HepG2 (cell line): Measurements from ENCODE around the gene CEP20. TPM values are rescaled to one million over a fixed set of nuclear protein-coding genes. Genes with fewer than 3 reads are reported as not detected.
A peak's percentile ranks its signal among the peaks of the same experiment; 100 is the strongest.

Experiments used
- ATM ChIP-seq: fragments of 450-650 bp; IDR thresholded peaks from 2 replicates; pipeline ENCODE4 v1.7.1; 2017; ENCODE audit warnings: mild to moderate bottlenecking, borderline replicate concordance
- CREB1 ChIP-seq, 2 experiments: fragments of 450-650 bp in 1 of 2; IDR thresholded peaks; 2 replicates each; pipeline ENCODE4 v1.6.1; 2016 to 2017; ENCODE audit warnings: control low read depth in 1 of 2, mild to moderate bottlenecking in 1 of 2, missing compliant biosample characterization in 1 of 2, missing genetic modification characterization in 1 of 2
- HDAC1 ChIP-seq: sonication (generic); formaldehyde crosslinking; IDR thresholded peaks from 2 replicates; pipeline ENCODE4 v1.5.1; 2020; ENCODE audit warnings: mild to moderate bottlenecking, missing genetic modification reagents
- IKZF1 ChIP-seq: fragments of 450-650 bp; IDR thresholded peaks from 2 replicates; pipeline ENCODE4 v1.7.1; 2016
- MIER3 ChIP-seq: IDR thresholded peaks from 2 replicates; pipeline ENCODE4 v1.6.1; 2016; ENCODE audit warnings: missing compliant biosample characterization, borderline replicate concordance
- MYC ChIP-seq: sonication (generic); formaldehyde crosslinking; IDR thresholded peaks from 2 replicates; pipeline ENCODE4 v1.9.0; 2021; ENCODE audit warnings: missing genetic modification reagents, borderline replicate concordance
- NAIF1 ChIP-seq: sonication (generic); formaldehyde crosslinking; IDR thresholded peaks from 2 replicates; pipeline ENCODE4 v1.5.0; 2020; ENCODE audit warnings: mild to moderate bottlenecking, missing genetic modification reagents, borderline replicate concordance
- NR1H2 ChIP-seq: sonication (generic); formaldehyde crosslinking; IDR thresholded peaks from 2 replicates; pipeline ENCODE4 v1.8.1; 2022; ENCODE audit warnings: low read depth, missing genetic modification reagents, borderline replicate concordance
- PHF21A ChIP-seq: sonication (generic); formaldehyde crosslinking; IDR thresholded peaks from 2 replicates; pipeline ENCODE4 v1.5.0; 2020; ENCODE audit warnings: mild to moderate bottlenecking, missing genetic modification reagents
- POLR2A ChIP-seq, 2 experiments: IDR thresholded peaks; 2 replicates each; pipeline ENCODE4 v1.6.1; 2011; ENCODE audit warnings: low read depth in 2 of 2, low read length in 2 of 2, mild to moderate bottlenecking in 1 of 2, moderate library complexity in 1 of 2; ENCODE audit not compliant: insufficient read depth in 1 of 2
- PRDM10 ChIP-seq: sonication (generic); formaldehyde crosslinking; IDR thresholded peaks from 2 replicates; pipeline ENCODE4 v1.4.0; 2020; ENCODE audit warnings: low read depth, missing genetic modification reagents
- SIX1 ChIP-seq: sonication (generic); formaldehyde crosslinking; IDR thresholded peaks from 2 replicates; pipeline ENCODE4 v1.4.0; 2020; ENCODE audit warnings: missing genetic modification reagents, borderline replicate concordance
- SMAD3 ChIP-seq: sonication (generic); formaldehyde crosslinking; IDR thresholded peaks from 2 replicates; pipeline ENCODE4 v1.4.0; 2020; ENCODE audit warnings: missing genetic modification reagents
- TAF1 ChIP-seq: sonication (generic); formaldehyde crosslinking; IDR thresholded peaks from 2 replicates; pipeline ENCODE4 v1.4.0; 2020; ENCODE audit warnings: missing genetic modification reagents
- ZBTB1 ChIP-seq: sonication (generic); formaldehyde crosslinking; IDR thresholded peaks from 2 replicates; pipeline ENCODE4 v1.4.0; 2020; ENCODE audit warnings: missing genetic modification reagents, borderline replicate concordance
- ZFP82 ChIP-seq: sonication (generic); formaldehyde crosslinking; IDR thresholded peaks from 2 replicates; pipeline ENCODE4 v1.5.1; 2020; ENCODE audit warnings: mild to moderate bottlenecking, missing genetic modification reagents, borderline replicate concordance
- ZNF101 ChIP-seq: sonication (generic); formaldehyde crosslinking; IDR thresholded peaks from 2 replicates; pipeline ENCODE4 v1.4.0; 2020; ENCODE audit warnings: mild to moderate bottlenecking, low read depth, missing genetic modification reagents, borderline replicate concordance
- ZNF331 ChIP-seq: sonication (generic); formaldehyde crosslinking; IDR thresholded peaks from 2 replicates; pipeline ENCODE4 v1.4.0; 2020; ENCODE audit warnings: missing genetic modification reagents
- ZNF558 ChIP-seq: sonication (generic); formaldehyde crosslinking; IDR thresholded peaks from 2 replicates; pipeline ENCODE4 v1.9.0; 2022; ENCODE audit warnings: mild to moderate bottlenecking, missing genetic modification reagents, borderline replicate concordance
- ZNF576 ChIP-seq: sonication (generic); formaldehyde crosslinking; IDR thresholded peaks from 2 replicates; pipeline ENCODE4 v1.4.0; 2020; ENCODE audit warnings: mild to moderate bottlenecking, missing genetic modification reagents
- polyA plus RNA-seq, 8 experiments: library from polyadenylated mRNA; depleted of rRNA in 3 of 8; stranded (reverse) in 7 of 8; unstranded in 1 of 8; fragments of >200 nt; fragmentation: Illumina TruSeq in 4 of 8; extraction: Trizol in 4 of 8; gene quantifications; 2 replicates each; pipeline versions ENCODE4 v1.2.1 to v1.2.3, GENCODE V29; 2011 to 2016; ENCODE audit warnings: low read depth in 4 of 8, missing spikeins in 1 of 8, mixed read lengths in 1 of 8; ENCODE audit not compliant: insufficient read depth in 1 of 8
- total RNA-seq, 5 experiments: library from RNA; depleted of rRNA; stranded (reverse); fragments of >200 nt; fragmentation: Illumina TruSeq; extraction: Trizol; gene quantifications; 2 replicates each; pipeline ENCODE4 v1.2.3, GENCODE V29; 2016; ENCODE audit warnings: low read depth in 1 of 5
- TF ChIP-seq, protein P1 (sequence below): sonication (generic); formaldehyde crosslinking; IDR thresholded peaks from 2 replicates; pipeline ENCODE4 v1.9.0; 2021; ENCODE audit warnings: missing genetic modification reagents, mild to moderate bottlenecking, borderline replicate concordance
- TF ChIP-seq, protein P2 (sequence below): sonication (generic); formaldehyde crosslinking; IDR thresholded peaks from 2 replicates; pipeline ENCODE4 v1.4.0; 2020; ENCODE audit warnings: missing genetic modification reagents, mild to moderate bottlenecking, borderline replicate concordance

The CEP20 gene
- total and polyA plus RNA-seq, 2 of the 13 experiments (the other 11 are each of a cell fraction or from before 2014, with no cell fraction given), result 53.0 to 54.1 TPM

GRCh38 chr16:15907863-15908478 is 19.6 kb upstream of the CEP20 start (continued):
- TF ChIP-seq ZBTB1 (CRISPR knock-in tag) (no peak), SIX1 (CRISPR knock-in tag) (no peak), PRDM10 (CRISPR knock-in tag) (peak; percentile 54; the same call in 1 of the 2 replicates), ZNF558 (no peak), NAIF1 (no peak), POLR2A (IDR thresholded peaks at IDR 0.05; ENCODE audit: insufficient read depth in 1 of 2, low read depth in 2 of 2, low read length in 2 of 2) (no peak), PHF21A (peak; percentile 16; the same call in 1 of the 2 replicates), IKZF1 (no peak), ZNF576 (CRISPR knock-in tag) (0 out of 2 replicates have a peak, but pooled peaks have one; percentile 61), SMAD3 (CRISPR knock-in tag) (no peak), TAF1 (CRISPR knock-in tag) (no peak), NR1H2 (CRISPR knock-in tag) (no peak), ZNF331 (CRISPR knock-in tag) (0 out of 2 replicates have a peak, but pooled peaks have one; percentile 7), ZFP82 (CRISPR knock-in tag) (no peak), CREB1 (IDR thresholded peaks at IDR 0.05) (peak; percentile 79), CREB1 (CRISPR knock-in tag; IDR thresholded peaks at IDR 0.05) (no peak), ATM (no peak), MYC (CRISPR knock-in tag) (no peak), HDAC1 (CRISPR knock-in tag) (0 out of 2 replicates have a peak, but pooled peaks have one; percentile 37), ZNF101 (CRISPR knock-in tag) (no peak), MIER3 (CRISPR knock-in tag) (no peak)
- TF ChIP-seq, protein P1, sequence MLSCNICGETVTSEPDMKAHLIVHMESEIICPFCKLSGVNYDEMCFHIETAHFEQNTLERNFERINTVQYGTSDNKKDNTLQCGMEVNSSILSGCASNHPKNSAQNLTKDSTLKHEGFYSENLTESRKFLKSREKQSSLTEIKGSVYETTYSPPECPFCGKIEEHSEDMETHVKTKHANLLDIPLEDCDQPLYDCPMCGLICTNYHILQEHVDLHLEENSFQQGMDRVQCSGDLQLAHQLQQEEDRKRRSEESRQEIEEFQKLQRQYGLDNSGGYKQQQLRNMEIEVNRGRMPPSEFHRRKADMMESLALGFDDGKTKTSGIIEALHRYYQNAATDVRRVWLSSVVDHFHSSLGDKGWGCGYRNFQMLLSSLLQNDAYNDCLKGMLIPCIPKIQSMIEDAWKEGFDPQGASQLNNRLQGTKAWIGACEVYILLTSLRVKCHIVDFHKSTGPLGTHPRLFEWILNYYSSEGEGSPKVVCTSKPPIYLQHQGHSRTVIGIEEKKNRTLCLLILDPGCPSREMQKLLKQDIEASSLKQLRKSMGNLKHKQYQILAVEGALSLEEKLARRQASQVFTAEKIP (CRISPR knock-in tag), result no peak
- TF ChIP-seq, protein P2, sequence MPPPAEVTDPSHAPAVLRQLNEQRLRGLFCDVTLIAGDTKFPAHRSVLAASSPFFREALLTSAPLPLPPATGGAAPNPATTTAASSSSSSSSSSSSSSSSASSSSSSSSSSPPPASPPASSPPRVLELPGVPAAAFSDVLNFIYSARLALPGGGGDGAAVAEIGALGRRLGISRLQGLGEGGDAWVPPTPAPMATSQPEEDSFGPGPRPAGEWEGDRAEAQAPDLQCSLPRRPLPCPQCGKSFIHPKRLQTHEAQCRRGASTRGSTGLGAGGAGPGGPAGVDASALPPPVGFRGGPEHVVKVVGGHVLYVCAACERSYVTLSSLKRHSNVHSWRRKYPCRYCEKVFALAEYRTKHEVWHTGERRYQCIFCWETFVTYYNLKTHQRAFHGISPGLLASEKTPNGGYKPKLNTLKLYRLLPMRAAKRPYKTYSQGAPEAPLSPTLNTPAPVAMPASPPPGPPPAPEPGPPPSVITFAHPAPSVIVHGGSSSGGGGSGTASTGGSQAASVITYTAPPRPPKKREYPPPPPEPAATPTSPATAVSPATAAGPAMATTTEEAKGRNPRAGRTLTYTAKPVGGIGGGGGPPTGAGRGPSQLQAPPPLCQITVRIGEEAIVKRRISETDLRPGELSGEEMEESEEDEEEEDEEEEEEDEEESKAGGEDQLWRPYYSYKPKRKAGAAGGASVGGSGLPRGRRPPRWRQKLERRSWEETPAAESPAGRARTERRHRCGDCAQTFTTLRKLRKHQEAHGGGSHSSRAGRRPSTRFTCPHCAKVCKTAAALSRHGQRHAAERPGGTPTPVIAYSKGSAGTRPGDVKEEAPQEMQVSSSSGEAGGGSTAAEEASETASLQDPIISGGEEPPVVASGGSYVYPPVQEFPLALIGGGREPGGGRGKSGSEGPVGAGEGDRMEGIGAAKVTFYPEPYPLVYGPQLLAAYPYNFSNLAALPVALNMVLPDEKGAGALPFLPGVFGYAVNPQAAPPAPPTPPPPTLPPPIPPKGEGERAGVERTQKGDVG (CRISPR knock-in tag), result no peak
